ENCODE measurements around the gene EPAS1. TPM values are rescaled to one million over a fixed set of nuclear protein-coding genes. Genes with fewer than 3 reads are reported as not detected.
A peak's percentile ranks its signal among the peaks of the same experiment; 100 is the strongest.

The EPAS1 gene
- total and polyA plus RNA-seq, 2 of the 13 experiments (the other 11 are each of a cell fraction or from before 2014, with no cell fraction given): 47.1 to 182 TPM

DNA sequence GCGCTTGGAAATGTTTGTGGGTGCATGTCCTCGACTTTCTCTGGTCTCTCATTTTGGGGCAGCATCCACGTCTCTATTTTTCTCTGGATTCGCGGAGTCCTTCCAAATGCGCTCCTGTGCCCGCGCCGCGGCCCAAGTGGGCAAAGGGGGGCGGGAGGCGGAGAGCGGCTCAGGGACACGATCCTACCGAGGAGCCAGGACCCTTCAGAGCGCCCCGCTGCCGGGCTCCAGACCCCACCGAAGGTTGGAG lies 990 bp downstream of the EPAS1 start (continued):
- peak; percentile 25 for TF ChIP-seq SKI (IDR thresholded peaks at IDR 0.05; ENCODE audit: partially characterized antibody)
- no peak for TF ChIP-seq ZNF180 (CRISPR knock-in tag; IDR thresholded peaks at IDR 0.05; ENCODE audit: borderline replicate concordance, low read depth)
- TF ChIP-seq, protein P1, sequence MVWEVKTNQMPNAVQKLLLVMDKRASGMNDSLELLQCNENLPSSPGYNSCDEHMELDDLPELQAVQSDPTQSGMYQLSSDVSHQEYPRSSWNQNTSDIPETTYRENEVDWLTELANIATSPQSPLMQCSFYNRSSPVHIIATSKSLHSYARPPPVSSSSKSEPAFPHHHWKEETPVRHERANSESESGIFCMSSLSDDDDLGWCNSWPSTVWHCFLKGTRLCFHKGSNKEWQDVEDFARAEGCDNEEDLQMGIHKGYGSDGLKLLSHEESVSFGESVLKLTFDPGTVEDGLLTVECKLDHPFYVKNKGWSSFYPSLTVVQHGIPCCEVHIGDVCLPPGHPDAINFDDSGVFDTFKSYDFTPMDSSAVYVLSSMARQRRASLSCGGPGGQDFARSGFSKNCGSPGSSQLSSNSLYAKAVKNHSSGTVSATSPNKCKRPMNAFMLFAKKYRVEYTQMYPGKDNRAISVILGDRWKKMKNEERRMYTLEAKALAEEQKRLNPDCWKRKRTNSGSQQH (CRISPR knock-in tag; IDR thresholded peaks at IDR 0.05; ENCODE audit: low read depth): no peak
- TF ChIP-seq SP2 (CRISPR knock-in tag; IDR thresholded peaks at IDR 0.05): no peak
- peak; percentile 5; the same call in 1 of the 2 replicates for TF ChIP-seq ZSCAN22 (CRISPR knock-in tag; IDR thresholded peaks at IDR 0.05)
- no peak for TF ChIP-seq ZNF224 (CRISPR knock-in tag; IDR thresholded peaks at IDR 0.05)
- no peak for TF ChIP-seq RAD51 (IDR thresholded peaks at IDR 0.05; ENCODE audit: borderline replicate concordance)
- TF ChIP-seq ZNF431 (CRISPR knock-in tag; IDR thresholded peaks at IDR 0.05; ENCODE audit: borderline replicate concordance, low read depth): no peak
- TF ChIP-seq HOXD1 (CRISPR knock-in tag; IDR thresholded peaks at IDR 0.05): no peak
- no peak for TF ChIP-seq ZBTB21 (CRISPR knock-in tag; IDR thresholded peaks at IDR 0.05)
- no peak for TF ChIP-seq ZBTB8A (CRISPR knock-in tag; IDR thresholded peaks at IDR 0.05; ENCODE audit: borderline replicate concordance, low read depth)
- 0 out of 2 replicates have a peak, but pooled peaks have one; percentile 67 for TF ChIP-seq ZNF546 (CRISPR knock-in tag; conservative IDR thresholded peaks at IDR 0.05)
- TF ChIP-seq MLLT10 (CRISPR knock-in tag; IDR thresholded peaks at IDR 0.05): no peak
- TF ChIP-seq, protein P2, sequence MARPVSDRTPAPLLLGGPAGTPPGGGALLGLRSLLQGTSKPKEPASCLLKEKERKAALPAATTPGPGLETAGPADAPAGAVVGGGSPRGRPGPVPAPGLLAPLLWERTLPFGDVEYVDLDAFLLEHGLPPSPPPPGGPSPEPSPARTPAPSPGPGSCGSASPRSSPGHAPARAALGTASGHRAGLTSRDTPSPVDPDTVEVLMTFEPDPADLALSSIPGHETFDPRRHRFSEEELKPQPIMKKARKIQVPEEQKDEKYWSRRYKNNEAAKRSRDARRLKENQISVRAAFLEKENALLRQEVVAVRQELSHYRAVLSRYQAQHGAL (CRISPR knock-in tag; IDR thresholded peaks at IDR 0.05; ENCODE audit: not compliant biosample characterization): peak; percentile 0
- TF ChIP-seq NFE2 (CRISPR knock-in tag; IDR thresholded peaks at IDR 0.05): no peak
- TF ChIP-seq JUND (CRISPR knock-in tag; IDR thresholded peaks at IDR 0.05): no peak
- no peak for TF ChIP-seq IKZF1 (IDR thresholded peaks at IDR 0.05)
- TF ChIP-seq ARHGAP35 (CRISPR knock-in tag; IDR thresholded peaks at IDR 0.05; ENCODE audit: borderline replicate concordance): no peak; the same call in 1 of the 2 replicates
- TF ChIP-seq SAFB2 (CRISPR knock-in tag; IDR thresholded peaks at IDR 0.05; ENCODE audit: borderline replicate concordance, low read depth): no peak
- TF ChIP-seq ZNF274 (CRISPR knock-in tag; IDR thresholded peaks at IDR 0.05): no peak
- TF ChIP-seq, protein P3, sequence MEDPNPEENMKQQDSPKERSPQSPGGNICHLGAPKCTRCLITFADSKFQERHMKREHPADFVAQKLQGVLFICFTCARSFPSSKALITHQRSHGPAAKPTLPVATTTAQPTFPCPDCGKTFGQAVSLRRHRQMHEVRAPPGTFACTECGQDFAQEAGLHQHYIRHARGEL (CRISPR knock-in tag; IDR thresholded peaks at IDR 0.05): no peak
- TF ChIP-seq MED8 (CRISPR knock-in tag; IDR thresholded peaks at IDR 0.05; ENCODE audit: insufficient replicate concordance): no peak
- TF ChIP-seq AGO2 (optimal IDR thresholded peaks at IDR 0.05; ENCODE audit: low read depth, low read length): peak; percentile 48
- TF ChIP-seq TBP (CRISPR knock-in tag; IDR thresholded peaks at IDR 0.05): no peak
- TF ChIP-seq, protein P4, sequence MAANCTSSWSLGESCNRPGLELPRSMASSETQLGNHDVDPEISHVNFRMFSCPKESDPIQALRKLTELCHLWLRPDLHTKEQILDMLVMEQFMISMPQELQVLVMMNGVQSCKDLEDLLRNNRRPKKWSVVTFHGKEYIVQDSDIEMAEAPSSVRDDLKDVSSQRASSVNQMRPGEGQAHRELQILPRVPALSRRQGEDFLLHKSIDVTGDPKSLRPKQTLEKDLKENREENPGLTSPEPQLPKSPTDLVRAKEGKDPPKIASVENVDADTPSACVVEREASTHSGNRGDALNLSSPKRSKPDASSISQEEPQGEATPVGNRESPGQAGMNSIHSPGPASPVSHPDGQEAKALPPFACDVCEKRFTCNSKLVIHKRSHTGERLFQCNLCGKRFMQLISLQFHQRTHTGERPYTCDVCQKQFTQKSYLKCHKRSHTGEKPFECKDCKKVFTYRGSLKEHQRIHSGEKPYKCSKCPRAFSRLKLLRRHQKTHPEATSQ (CRISPR knock-in tag; IDR thresholded peaks at IDR 0.05; ENCODE audit: borderline replicate concordance): no peak
- TF ChIP-seq PAX8 (CRISPR knock-in tag; IDR thresholded peaks at IDR 0.05; ENCODE audit: borderline replicate concordance): 0 out of 2 replicates have a peak, but pooled peaks have one; percentile 18
- TF ChIP-seq ZNF333 (CRISPR knock-in tag; IDR thresholded peaks at IDR 0.05; ENCODE audit: borderline replicate concordance): no peak
- TF ChIP-seq, protein P5, sequence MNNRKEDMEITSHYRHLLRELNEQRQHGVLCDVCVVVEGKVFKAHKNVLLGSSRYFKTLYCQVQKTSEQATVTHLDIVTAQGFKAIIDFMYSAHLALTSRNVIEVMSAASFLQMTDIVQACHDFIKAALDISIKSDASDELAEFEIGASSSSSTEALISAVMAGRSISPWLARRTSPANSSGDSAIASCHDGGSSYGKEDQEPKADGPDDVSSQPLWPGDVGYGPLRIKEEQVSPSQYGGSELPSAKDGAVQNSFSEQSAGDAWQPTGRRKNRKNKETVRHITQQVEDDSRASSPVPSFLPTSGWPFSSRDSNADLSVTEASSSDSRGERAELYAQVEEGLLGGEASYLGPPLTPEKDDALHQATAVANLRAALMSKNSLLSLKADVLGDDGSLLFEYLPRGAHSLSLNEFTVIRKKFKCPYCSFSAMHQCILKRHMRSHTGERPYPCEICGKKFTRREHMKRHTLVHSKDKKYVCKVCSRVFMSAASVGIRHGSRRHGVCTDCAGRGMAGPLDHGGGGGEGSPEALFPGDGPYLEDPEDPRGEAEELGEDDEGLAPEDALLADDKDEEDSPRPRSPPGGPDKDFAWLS (CRISPR knock-in tag; IDR thresholded peaks at IDR 0.05; ENCODE audit: borderline replicate concordance): no peak
